GM21381 (cell line): ENCODE data around the gene KDM2B.
A peak's percentile ranks its signal among the peaks of the same experiment; 100 is the strongest.

Source experiments
- ATAC-seq: cut with Tn5 transposase; IDR thresholded peaks from one replicate; pipeline ENCODE4 v1.9.1; 2021; ENCODE audit warnings: mild to moderate bottlenecking, moderate library complexity; ENCODE audit not compliant: unreplicated experiment

Gene KDM2B

DNA sequence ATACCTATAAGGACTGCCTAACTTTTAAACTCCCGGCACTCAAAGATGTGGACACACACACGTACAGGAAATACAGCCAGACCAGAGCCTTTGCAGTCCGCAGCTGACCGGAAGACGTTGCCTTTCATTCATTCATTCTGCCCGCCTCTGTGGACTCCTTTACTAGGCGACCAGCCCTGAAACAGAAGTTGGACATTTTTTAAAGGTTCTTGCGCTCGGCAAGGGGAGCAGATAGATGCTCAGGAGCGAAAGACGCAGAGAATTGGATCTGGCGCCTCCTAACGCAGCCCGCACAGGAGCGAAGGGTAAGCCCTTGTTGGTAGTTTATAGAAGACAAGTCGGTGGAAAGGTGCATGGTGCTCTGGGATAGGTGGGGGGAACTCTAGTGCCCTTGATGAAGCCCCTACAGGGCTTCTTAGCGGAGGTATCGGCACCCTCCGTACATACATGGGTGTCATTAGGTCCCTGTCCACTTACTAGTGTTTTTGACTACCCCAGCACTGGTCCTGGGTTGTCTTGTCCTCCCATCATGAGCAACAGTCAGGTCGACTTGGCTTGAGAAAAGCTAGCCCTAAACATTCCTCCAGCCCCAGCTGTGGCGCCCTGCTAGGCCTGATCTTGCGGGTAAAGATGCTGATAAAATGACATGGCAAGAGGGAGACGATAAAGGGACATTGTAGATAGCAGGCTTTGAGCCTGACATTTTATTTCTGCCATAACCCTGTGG lies at the start of gene KDM2B:
Gene KDM2B, minus strand, starts transcription at position 65 of the 727 bp plus-strand sequence. CDS start 112 bp downstream, outside the sequence.
- no peak for ATAC-seq

DNA sequence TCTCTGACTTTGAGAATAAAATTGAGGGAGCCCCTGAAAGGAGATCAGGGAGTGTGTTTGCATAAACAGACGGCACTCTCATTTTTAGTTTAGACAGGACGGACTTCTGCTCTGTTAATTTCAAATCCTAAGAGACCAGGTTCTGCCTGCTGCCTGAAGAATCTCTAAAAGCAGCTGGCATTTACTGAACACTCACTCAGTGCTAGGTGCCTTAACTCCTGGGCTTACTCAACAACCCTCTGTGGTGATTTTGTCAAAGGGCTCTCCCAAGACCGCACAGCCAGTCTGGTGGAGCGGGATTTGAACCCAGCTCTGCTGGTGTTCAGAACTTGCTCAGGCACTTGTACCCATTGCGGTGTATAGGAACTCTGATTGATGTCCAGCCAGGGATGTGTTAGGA lies 47.7 kb upstream of the KDM2B start:
- ATAC-seq = no peak

DNA sequence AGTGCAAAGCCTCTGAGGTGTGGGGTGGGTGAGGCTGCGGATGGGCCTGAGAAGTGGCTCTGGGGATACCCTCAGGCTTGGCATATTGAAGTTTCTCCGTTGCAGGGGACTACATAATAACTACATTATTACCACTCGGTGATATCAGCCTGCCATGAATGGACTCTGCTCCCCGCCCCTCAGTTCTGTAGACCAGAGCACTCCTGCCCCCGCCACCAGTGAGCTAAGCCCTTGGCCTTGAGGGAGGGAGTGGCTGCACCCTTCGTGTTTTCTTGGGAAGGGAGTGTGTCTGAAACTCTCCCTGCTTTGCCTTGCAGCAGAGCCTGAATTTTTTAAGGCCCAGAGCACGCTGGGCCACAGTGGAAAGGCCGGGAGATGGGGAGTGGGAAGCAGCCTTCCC lies 47.2 kb upstream of the KDM2B start:
- no peak for ATAC-seq

DNA sequence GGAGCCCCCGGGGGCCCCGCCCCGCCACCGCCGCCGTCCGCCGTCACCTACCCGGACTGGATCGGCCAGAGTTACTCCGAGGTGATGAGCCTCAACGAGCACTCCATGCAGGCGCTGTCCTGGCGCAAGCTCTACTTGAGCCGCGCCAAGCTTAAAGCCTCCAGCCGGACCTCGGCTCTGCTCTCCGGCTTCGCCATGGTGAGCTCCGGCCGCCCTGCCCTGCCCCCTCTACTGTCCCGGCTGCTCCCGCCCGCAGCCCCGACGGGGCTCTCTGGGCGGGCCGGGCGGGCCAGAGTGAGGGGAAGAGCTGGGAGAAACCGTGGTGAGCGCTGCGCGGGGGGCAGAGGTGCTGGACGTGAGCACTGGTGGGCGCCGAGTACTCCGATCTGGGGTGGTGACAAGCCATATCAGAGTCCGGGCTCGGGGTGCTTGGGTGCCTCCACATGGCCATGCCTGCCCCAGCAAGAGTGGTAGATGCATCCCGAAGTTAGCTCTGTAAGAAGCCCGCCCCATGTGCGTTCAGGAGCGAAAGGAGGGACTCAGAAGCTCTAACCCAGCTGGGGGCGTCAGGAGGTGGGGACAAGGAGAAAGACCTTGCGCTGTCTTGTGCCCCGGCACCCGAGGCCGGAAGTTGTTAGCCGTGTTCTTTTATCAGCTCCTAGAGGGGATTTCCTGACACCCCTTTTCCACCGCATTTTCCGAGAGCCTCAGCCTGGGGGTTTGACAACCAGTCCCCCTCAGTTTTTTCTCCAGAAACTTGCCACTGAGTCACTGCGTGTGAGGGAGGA lies 46.2 kb upstream of the KDM2B start:
- ATAC-seq = peak; percentile 27

DNA sequence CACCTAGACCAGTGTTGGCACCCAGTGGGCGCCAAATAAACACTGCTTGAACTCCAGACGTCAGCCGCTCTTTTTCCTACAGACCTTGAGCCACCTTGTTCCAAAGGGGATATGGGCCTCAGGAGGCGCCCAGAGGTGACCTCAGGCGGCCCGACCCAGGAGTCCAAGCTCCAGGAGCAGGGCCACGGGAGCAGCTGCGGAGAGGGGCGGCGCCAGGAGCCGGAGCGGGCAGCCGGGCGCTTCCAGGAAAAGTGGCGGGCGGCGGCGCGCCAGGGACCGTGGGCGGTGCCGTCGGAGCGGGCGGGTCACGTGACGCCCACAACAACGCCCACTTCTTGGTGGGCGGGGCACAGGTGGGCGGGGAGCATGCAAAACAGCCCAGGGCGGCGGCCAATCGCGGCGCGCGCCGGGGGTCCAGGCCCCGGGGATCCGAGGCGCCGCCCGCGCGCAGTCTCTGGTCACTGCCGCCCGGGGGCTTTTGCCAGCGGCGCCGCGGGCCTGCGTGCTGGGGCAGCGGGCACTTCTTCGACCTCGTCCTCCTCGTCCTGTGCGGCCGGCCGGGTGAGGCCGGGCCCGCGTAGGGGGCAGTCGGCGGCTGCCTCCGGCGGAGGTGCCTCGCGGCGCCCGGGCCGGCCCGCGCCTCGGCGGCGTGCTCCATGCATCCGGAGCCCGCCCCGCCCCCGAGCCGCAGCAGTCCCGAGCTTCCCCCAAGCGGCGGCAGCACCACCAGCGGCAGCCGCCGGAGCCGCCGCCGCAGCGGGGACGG lies 45.4 kb upstream of the KDM2B start, which contains the start of gene ORAI1:
Gene ORAI1, plus strand, starts transcription at position 444 of the 766 bp plus-strand sequence.
- ATAC-seq = peak; percentile 74

DNA sequence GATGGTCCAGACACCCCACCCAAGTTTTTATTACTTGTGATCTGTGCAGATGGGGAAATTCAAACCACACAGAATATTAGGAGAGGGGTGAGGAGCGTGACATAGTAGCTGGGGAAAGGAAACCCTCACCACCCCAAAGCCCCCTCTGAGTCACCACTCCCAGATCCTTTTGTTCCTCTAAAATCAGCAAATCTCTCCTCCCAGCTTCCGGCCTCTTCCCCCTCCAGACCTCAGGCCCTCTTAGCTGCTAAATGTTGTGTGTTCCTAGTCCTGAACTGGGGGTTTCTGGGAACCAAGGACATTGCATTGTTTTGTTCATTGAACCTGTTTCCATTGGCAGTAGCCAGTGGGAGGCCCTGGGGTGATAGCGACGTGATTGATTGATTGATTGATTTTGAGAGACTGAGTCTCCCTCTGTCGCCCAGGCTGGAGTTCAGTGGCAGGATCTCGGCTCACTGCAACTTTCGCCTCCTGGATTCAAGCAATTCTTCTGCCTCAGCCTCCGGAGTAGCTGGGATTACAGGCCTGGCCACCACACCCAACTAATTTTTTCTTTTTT lies 39.6 kb upstream of the KDM2B start:
- ATAC-seq = no peak

DNA sequence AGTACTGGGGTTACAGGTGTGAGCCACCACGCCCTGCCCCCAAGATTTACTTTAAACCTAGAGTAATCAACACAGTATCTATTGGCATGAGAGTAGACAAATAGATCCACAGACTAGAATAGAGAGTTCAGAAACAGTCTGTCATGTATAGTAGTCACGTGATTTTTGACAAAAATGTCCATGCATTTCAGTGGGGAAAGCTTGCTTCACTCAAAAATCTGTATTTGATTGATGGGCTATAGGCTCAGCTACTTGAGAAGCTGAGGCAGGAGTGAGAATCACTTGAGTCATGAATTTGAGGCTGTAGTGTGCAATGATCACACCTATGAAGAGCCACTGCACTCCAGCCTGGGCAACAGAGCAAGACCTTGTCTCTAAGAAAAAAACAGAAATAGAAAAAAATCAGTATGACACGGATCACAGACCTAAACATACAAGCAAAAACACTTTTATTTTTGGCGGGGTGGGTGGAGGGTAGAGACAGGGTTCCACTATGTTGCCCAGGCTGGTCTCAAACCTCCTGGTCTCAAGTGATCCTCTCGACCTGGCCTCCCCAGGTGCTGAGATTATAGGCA lies 37.9 kb upstream of the KDM2B start:
- no peak for ATAC-seq

DNA sequence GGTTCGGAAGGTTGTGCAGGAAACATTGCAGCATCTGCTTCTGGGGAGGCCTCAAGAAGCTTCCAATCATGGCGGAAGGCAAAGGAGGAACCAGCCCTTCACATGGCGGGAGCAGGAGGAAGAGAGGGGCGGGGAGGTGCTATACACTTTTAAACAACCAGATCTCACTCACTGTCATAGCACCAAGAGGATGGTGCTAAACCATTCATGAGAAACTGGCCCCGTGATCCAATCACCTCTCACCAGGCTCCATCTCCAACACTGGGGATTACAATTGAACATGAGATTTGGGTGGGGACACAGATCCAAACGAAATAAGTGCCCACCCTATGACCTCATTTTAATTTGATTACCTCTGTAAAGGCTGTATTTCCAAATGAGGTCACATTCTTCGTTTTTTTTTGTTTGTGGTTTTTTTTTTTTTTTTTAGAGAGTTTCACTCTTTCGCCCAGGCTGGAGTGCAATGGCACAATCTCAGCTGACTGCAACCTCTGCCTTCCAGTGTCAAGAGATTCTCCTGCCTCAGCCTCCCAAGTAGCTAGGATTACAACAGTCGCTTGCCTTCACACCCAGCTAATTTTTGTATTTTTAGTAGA lies 34.1 kb upstream of the KDM2B start:
- ATAC-seq = no peak

DNA sequence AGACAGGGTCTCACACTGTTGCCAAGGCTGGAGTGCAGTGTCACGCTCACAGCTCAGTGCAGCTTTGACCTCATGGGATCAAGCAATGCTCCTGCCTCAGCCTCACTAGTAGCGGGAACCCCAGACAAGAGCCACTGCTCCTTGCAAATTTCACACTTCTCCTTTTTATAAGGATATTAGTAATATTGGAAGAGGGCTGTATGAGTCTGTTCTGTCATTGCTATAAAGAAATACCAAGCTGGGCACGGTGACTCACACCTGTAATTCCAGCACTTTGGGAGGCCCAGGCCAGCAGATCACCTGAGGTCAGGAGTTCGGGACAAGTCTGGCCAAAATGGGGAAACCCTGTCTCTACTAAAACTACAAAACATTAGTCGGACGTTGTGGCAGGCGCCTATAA lies 32.6 kb upstream of the KDM2B start:
- no peak for ATAC-seq

DNA sequence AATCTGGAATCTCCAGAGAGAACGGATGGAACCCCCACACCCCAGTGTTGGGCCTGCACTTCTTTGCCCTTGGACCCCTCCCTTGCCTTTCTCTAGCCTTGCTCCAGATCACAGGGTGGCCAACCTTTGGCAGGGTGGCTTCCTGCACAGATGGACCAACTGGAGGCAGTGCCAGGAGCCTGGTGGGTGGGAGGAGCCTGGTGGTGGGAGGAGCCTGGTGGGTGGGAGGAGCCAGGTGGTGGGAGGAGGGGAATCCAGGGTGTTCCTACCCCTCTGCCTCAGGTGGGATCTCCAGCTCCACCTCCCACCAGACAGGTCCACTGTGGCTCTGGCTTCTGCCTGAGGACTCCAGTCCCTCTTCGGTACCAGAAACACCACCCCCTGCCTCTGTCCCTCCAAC lies 30.5 kb upstream of the KDM2B start:
- ATAC-seq = no peak

DNA sequence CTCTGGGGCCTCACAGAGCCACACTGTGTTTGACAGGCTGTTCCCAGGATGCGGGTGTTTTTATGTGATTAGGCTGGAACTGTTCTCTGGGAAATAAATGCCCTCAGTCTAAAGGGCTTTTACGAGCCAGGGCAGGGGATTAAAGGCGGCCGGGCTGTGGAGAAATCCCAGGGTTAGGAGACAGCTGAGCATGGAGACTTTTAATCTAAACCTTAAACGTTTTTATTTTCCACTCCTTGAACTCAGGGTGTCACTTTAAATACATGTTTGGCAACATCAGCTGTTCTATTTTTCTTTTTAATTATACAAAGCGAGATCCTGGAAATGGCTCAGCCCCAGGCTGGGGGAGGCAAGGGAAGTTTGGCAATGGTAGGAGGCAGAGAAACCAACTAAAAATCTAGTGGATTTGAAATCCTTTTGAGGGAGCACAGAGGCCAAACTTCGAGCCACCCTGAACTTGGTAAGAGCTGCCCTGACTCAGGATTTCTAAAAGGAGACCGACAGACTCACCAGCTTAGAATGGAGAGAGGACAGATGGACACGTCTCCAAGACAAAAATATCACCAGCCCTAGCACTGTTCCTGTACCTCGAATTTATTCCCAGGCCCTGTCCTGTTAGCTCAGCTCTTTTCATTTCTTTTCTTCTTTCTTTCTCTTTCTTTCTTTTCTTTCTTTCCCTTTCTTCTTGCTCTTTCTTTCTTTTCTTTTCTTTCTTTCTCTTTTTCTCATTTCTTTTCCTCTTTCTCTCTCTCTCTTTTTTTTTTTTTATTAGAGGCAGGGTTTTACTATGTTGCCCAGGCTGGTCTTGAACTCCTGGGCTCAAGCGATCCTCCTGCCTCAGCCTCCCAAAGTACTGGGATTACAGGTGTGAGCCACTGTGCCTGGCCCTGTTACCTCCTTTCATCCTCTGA lies 29.7 kb upstream of the KDM2B start:
- no peak for ATAC-seq

DNA sequence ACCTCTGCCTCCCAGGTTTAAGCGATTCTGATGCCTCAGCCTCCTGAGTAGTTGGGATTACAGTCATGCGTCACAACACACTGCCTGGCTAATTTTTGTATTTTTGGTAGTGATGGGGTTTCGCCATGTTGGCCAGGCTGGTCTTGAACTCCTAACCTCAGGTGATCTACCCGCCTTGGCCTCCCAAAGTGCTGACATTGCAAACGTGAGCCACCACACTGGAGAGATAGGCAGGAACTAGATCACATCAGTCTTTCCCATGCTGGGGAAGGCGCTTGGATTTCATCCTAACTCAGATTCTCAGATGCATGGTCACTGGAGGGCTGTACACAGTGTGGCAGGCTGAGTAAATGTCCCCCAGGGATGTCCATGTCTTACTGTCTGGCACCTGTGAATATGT lies 27.5 kb upstream of the KDM2B start:
- no peak for ATAC-seq

DNA sequence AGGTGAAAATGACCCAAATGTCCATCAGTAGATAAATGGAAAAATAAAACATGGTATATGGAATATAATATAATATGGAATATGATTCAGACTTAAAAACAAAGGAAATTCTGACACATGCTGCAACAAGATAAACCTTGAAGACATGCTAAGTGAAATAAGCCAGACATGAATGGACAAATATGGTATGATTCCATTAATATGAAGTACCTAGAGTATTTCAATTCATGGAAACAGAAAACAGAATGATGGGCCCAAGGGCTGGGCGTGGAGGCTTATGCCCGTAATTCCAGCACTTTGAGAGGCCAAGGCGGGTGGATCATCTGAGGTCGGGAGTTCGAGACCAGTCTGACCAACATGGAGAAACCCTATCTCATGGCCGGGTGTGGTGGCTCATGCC lies 22.8 kb upstream of the KDM2B start:
- ATAC-seq = no peak

DNA sequence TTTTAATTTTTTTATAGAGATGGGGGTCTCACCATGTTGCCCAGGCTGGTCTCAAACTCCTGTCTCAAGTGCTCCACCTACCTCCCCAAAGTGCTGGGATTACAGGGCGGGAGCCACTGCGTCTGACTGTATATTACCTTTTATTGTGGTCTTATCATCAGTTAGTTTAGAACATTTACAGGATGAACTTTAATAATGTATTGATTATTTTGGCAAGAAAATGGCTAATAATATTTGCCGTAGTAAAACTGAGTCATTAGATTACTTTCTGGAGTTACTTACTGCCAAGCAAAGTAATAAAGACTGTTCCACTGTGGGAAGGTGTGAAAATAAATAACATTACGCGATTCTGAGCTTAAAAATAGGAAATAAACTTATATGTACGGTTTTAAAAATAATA lies 21.9 kb upstream of the KDM2B start:
- no peak for ATAC-seq

DNA sequence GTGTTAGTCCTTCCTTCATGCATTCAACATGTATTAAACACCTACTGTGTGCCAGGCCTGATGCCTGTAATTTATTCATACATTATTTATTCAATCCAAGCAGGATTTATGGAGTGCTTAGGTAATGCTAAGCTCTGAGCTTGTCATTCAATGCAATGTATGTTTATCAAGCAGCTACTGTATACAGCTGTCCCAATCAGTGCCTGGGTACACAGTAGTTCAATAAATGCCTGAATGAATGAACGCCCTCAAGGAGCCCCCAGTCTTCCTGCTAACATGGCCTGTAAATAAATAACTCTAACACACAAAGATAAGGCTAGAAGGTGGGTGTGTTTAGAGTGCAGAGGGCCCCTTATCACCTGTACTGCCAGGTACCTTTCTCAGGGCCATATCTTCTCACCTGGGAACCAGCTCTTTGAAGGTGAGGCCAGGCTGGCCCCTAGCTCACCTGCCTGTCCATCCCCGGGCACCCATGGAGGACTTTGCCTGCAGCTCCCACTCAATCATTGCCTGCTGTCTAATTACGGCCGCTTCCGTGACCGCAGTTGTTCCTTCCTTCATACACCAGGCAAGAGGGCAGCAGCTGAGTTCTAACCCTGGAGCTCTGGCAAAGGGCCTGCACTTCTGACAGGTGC lies 20.0 kb upstream of the KDM2B start:
- ATAC-seq = no peak

DNA sequence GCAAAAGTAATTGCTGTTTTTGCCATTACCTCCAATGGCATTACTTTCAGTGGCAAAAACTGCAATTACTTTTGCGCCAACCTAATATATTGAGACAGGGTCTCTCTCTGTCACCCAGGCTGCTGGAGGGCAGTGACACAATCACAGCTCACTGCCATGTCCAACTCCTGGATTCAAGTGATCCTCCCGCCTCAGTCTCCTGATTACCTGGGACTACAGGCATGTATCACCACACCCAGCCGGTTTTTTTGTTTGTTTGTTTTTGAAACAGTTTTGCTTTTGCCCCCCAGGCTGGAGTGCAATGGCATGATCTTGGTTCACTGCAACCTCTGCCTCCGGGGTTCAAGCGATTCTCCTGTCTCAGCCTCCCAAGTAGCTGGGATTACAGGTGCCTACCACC lies 15.7 kb upstream of the KDM2B start:
- no peak for ATAC-seq

DNA sequence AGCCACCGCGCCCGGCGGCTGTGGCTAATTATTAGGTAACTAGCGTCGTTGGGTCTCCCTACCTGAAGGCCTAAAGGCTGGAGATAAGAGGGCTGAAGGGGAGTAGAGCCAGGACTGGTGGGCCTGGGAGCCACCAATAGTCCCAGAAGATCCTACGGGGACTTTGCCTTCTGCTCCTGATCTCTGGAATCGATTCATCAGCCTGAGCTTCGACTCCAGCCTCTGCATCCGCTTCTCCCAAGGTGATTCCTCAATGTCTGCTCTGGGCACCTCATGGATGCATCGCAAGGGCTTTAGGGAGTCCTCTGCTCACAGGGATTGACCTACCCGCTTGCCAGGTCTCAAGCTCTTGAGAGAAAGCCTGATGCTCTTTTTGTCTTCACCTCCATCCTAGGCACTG lies 14.7 kb upstream of the KDM2B start:
- no peak for ATAC-seq

DNA sequence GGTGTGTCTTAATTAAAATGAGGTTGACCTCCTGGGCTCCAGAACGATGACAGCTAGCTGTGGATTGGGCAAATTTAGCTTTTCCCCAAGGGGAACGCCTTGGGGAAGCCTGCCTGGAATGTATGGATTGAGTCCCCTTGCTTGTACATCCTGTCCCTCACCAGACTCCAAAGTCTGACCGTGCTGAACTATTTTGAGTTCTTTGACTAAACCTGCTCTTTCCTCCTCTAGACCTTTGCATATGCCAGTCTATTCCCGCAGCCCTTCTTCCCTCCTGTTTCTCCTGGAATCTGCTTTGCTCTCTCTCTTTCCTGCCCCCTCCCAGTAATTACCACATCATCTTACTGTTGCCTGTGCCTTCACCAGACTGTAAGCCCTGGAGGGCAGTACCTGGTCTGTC lies 11.5 kb upstream of the KDM2B start:
- ATAC-seq = no peak
